Testis (tissue), 3 donors: ENCODE results near the gene S100A14. TPM values are rescaled to one million over a fixed set of nuclear protein-coding genes. Genes with fewer than 3 reads are reported as not detected.

Source experiments
- DNase-seq: peaks from one replicate; pipeline ENCODE4 v3.0.0-alpha.2; 2019
- H3K27ac ChIP-seq, 2 donors: fragments of 200-600 bp; sonication (generic); one replicate each; pipeline ENCODE4 v1.5.1; 2019
- H3K27me3 ChIP-seq: fragments of 200-600 bp; sonication (generic); one replicate; pipeline ENCODE4 v1.5.1; 2019
- H3K36me3 ChIP-seq: fragments of 200-600 bp; sonication (generic); one replicate; pipeline ENCODE4 v1.5.1; 2017; ENCODE audit warnings: low read depth; ENCODE audit errors: missing control alignments
- H3K4me1 ChIP-seq: fragments of 200-600 bp; sonication (generic); one replicate; pipeline ENCODE4 v1.5.1; 2019
- H3K4me3 ChIP-seq, 2 donors: fragments of 200-600 bp; sonication (generic); one replicate each; pipeline ENCODE4 v1.5.1; 2017 to 2019
- H3K9me3 ChIP-seq: fragments of 200-600 bp; sonication (generic); one replicate; pipeline ENCODE4 v1.5.1; 2017
- POLR2A ChIP-seq: fragments of 450-650 bp; IDR thresholded peaks from one replicate; pipeline ENCODE4 v1.6.1; 2017; ENCODE audit warnings: antibody characterized with exemption, mild to moderate bottlenecking, moderate library complexity
- WGBS, 2 donors: methylation state at CpG; one replicate each; pipeline ENCODE4 v1.1.5; 2018; 5-methylcytosine and 5-hydroxymethylcytosine counted together
- intact Hi-C: fragments of 100-400 bp; cut with DNase I; formaldehyde crosslinking; loops from one replicate; pipeline ENCODE4 v1.15.1; 2023; ENCODE audit warnings: low total_unique reads
- polyA plus RNA-seq: library from polyadenylated mRNA; stranded (reverse); fragments of 350-450 nt; fragmentation: Illumina TruSeq; extraction: RNeasy Lipid Tissue Mini Kit (QIAGEN cat#74804); gene quantifications from one replicate; pipeline ENCODE4 v1.2.3, GENCODE V29; 2014; ENCODE audit warnings: low read depth, low replicate concordance; ENCODE audit not compliant: insufficient read depth
- total RNA-seq, 2 donors: library from RNA; depleted of rRNA; stranded (reverse); fragments of >200 nt; gene quantifications; one replicate each; pipeline ENCODE4 v1.2.3, GENCODE V29; 2016
- TF ChIP-seq, protein P1 (sequence below), 3 experiments: fragments of 450-650 bp in 2 of 3; fragments of 200-600 bp in 1 of 3; sonication (generic) in 1 of 3; IDR thresholded peaks; one replicate each; pipeline ENCODE4 v1.5.1; 2016 to 2019; ENCODE audit warnings: antibody characterized with exemption in 3 of 3, mild to moderate bottlenecking in 2 of 3, moderate library complexity in 1 of 3

The S100A14 gene
- total and polyA plus RNA-seq, 3 donors from 2014 or later: 1.6 TPM; not detected in 2

DNA sequence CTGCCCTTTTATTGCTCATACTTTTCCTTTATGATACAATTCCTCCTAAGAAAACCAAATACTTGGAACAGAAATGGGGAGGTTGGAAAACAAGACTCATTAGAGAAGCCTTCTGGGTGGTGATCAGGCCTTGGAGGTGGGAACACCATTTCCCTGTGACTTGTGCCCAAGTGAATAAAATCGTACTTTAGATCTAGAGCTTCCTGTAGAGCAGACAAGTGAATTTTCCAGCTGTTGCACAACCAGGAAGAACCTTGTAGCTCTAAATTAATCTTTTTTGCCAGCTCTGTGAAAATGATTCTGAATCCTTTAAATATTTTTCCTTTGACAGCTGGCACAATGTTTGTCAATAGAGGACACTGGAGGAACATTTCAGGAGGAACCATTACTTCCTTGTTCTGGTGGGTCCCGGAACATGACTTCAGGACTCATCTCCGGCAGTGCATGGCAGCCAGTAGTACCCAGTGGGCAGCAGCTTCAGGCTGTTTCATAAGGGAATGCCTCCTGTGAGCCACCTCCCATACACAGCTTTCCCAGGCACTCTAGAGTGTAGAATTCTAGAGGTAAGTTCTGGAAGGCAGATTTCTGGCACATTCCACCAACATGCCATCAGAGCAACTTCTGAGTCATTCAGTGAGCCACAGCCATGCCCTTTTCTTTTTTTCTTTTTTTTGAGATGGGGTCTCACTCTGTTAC lies 36.8 kb upstream of the S100A14 start:
- Histone ChIP-seq H3K9me3 (no peaks in the 10 kb centered on the region), H3K4me3 (no peak overlapping the region), H3K27me3 (no peaks in the 10 kb centered on the region), H3K27ac (peak overlapping the region in 1 of 2 donors; percentile 1), H3K4me1 (no peaks in the 10 kb centered on the region), H3K36me3 (no peaks in the 10 kb centered on the region)
- no peak for DNase-seq
- WGBS, 2 donors: 67 to 68% methylated on average over 3 of the region's 3 CpGs
- no peak for TF ChIP-seq POLR2A
- TF ChIP-seq, protein P1, sequence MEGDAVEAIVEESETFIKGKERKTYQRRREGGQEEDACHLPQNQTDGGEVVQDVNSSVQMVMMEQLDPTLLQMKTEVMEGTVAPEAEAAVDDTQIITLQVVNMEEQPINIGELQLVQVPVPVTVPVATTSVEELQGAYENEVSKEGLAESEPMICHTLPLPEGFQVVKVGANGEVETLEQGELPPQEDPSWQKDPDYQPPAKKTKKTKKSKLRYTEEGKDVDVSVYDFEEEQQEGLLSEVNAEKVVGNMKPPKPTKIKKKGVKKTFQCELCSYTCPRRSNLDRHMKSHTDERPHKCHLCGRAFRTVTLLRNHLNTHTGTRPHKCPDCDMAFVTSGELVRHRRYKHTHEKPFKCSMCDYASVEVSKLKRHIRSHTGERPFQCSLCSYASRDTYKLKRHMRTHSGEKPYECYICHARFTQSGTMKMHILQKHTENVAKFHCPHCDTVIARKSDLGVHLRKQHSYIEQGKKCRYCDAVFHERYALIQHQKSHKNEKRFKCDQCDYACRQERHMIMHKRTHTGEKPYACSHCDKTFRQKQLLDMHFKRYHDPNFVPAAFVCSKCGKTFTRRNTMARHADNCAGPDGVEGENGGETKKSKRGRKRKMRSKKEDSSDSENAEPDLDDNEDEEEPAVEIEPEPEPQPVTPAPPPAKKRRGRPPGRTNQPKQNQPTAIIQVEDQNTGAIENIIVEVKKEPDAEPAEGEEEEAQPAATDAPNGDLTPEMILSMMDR (IDR thresholded peaks at IDR 0.05): no peak
- intact Hi-C loops: no loop called here

DNA sequence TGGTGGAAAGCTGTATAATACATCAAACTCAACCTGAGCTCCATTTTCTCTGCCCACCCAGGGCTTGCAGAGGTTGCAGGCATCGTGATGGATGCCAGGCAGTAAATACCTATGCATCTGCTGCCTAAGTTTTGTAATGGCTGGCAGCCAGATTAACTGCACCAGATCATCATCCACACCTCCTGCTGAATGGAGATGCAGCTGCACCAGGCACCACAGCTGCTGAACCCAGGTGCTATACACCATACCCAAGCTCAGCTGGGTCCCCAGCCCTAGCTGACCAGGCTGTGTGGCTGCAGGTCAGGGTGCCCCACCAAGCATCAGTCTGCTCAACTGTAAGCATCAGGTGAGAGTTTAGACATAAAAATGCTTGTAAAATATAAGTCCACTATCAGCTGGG lies 35.6 kb upstream of the S100A14 start:
- no peak for TF ChIP-seq POLR2A
- TF ChIP-seq, protein P1 (IDR thresholded peaks at IDR 0.05): no peak
- no peaks in the 10 kb centered on the region for H3K9me3 ChIP-seq
- H3K27me3 ChIP-seq: no peaks in the 10 kb centered on the region
- no peaks in the 10 kb centered on the region for H3K36me3 ChIP-seq
- H3K4me3 ChIP-seq: no peak overlapping the region
- no peak overlapping the region for H3K27ac ChIP-seq
- DNase-seq: no peak
- intact Hi-C loops: no loop called here
- 74 to 100% methylated on average over 1 of the region's 1 CpG for WGBS, 2 donors
- H3K4me1 ChIP-seq: no peaks in the 10 kb centered on the region

DNA sequence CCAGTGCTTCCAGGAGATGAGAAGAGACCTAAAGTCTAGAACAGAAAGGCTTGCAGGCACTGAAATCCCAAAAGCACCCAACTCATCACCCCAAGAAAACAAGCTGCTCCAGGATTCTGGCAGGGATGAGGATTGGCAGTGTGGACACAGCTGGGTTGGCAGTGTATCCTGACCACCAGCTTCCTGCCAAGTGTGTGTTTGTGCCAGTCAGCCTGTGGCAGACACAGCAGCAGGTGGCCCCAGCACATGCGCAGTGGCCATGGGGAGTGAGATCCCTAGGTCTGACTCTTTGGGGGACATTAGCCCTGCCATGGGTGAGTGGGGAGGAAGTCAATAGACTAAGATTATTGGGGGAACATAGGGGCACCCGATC lies 33.7 kb upstream of the S100A14 start:
- no peak for TF ChIP-seq POLR2A
- TF ChIP-seq, protein P1 (IDR thresholded peaks at IDR 0.05): no peak
- intact Hi-C loops: no loop called here
- WGBS, 2 donors: 83 to 91% methylated on average over 2 of the region's 2 CpGs
- no peaks in the 10 kb centered on the region for H3K27me3 ChIP-seq
- no peak overlapping the region for H3K27ac ChIP-seq
- no peak overlapping the region for H3K4me3 ChIP-seq
- H3K4me1 ChIP-seq: peaks cover under 1% of the 10 kb centered on the region
- no peaks in the 10 kb centered on the region for H3K36me3 ChIP-seq
- DNase-seq: no peak
- no peaks in the 10 kb centered on the region for H3K9me3 ChIP-seq

DNA sequence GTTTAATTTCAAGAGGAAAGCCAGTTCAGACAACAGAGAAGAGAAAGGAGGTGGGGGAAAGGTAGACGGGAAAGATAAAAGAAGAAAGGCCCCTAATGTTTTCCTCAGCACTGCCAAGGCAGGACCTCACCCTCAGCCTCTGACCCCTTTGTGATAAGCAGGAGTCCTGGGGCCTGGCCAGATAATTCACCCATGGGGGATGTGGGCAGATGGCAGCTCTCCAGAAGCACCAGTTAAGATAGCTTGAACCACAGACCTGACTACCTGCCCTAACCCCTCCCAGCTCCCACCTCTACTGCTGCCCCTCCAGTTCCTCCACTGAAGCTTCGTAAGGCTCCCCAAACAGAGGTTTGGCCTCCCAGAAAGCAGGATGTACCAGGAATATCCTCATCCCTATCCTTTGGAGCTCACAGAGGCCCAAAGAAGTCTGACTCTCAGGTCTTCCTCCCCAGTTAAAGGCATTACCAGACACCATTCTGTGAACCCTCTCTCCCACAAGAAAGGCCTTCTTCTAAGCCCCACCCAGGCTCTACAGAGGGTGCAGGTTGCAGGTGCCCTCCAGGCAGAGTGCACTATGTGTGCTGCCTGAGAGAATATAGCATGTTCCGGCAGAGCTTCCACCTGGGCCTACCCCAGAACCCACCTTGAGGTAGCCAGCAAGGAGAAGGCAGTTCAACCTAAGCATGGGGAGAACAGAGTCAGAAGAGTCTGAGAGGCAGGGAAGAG lies 33.2 kb upstream of the S100A14 start:
- no peak for DNase-seq
- WGBS, 2 donors: 43 to 67% methylated on average over 3 of the region's 3 CpGs
- H3K27ac ChIP-seq: no peak overlapping the region
- H3K27me3 ChIP-seq: no peaks in the 10 kb centered on the region
- H3K36me3 ChIP-seq: no peaks in the 10 kb centered on the region
- intact Hi-C loops: no loop called here
- no peak overlapping the region for H3K4me3 ChIP-seq
- H3K4me1 ChIP-seq: peaks cover 6% of the 10 kb centered on the region
- TF ChIP-seq, protein P1 (IDR thresholded peaks at IDR 0.05): no peak
- no peak for TF ChIP-seq POLR2A
- no peaks in the 10 kb centered on the region for H3K9me3 ChIP-seq
